Gastrocnemius medialis (tissue), 4 donors: ENCODE results near the gene FYN. TPM values are rescaled to one million over a fixed set of nuclear protein-coding genes. Genes with fewer than 3 reads are reported as not detected.

Experiments used
- ATAC-seq, 2 donors: fragments of 150-250 bp; one replicate each; pipeline ENCODE4 v1.9.1; 2016
- DNase-seq, 2 donors: peaks; one replicate each; pipeline ENCODE4 v3.0.0-alpha.2; 2019
- H3K27ac ChIP-seq, 4 donors: fragments of 200-600 bp; sonication (generic); 1 replicate in 1 of 4; 2 replicates in 3 of 4; pipeline ENCODE4 v1.5.1; 2016 to 2018; ENCODE audit warnings: mild to moderate bottlenecking in 2 of 4, moderate library complexity in 1 of 4
- H3K27me3 ChIP-seq, 3 donors: fragments of 200-600 bp; sonication (generic) in 2 of 3; 1 replicate in 1 of 3; 2 replicates in 2 of 3; pipeline versions ENCODE4 v1.5.1 to v1.6.0; 2016 to 2019; ENCODE audit warnings: mild to moderate bottlenecking in 1 of 3, moderate library complexity in 1 of 3
- H3K36me3 ChIP-seq, 2 donors: fragments of 200-600 bp; sonication (generic) in 1 of 2; one replicate each; pipeline ENCODE4 v1.5.1; 2017 to 2018
- H3K4me1 ChIP-seq, 2 donors: fragments of 200-600 bp; sonication (generic) in 1 of 2; one replicate each; pipeline ENCODE4 v1.5.1; 2016 to 2017; ENCODE audit warnings: mild to moderate bottlenecking in 2 of 2
- H3K4me3 ChIP-seq, 4 donors: fragments of 200-600 bp; sonication (generic) in 3 of 4; 1 replicate in 1 of 4; 2 replicates in 3 of 4; pipeline ENCODE4 v1.5.1; 2016 to 2019; ENCODE audit warnings: mild to moderate bottlenecking in 2 of 4
- H3K9me3 ChIP-seq, 3 donors: fragments of 200-600 bp; sonication (generic) in 2 of 3; 1 replicate in 1 of 3; 2 replicates in 2 of 3; pipeline ENCODE4 v1.5.1; 2016 to 2019
- POLR2A ChIP-seq, 2 donors: fragments of 450-650 bp; IDR thresholded peaks; one replicate each; pipeline ENCODE4 v1.6.1; 2017; ENCODE audit warnings: antibody characterized with exemption in 2 of 2, mild to moderate bottlenecking in 2 of 2, moderate library complexity in 2 of 2
- in situ Hi-C, 4 donors: fragments of 200-750 bp; cut with MboI; loops; one replicate each; pipeline versions ENCODE4 v1.15.0 to v1.8.0; 2017; ENCODE audit warnings: low sequenced_read_pairs in 4 of 4
- intact Hi-C: fragments of 100-400 bp; cut with DNase I; formaldehyde crosslinking; loops from one replicate; pipeline ENCODE4 v1.15.1; 2023; ENCODE audit warnings: low total_unique reads
- total RNA-seq, 4 donors: library from RNA; depleted of rRNA; stranded (reverse); fragments of >200 nt; gene quantifications; one replicate each; pipeline versions ENCODE4 v1.1.0 to v1.2.3, GENCODE V29; 2016
- TF ChIP-seq, protein P1 (sequence below), 5 experiments: fragments of 450-650 bp in 3 of 5; fragments of 200-600 bp in 2 of 5; sonication (generic) in 2 of 5; IDR thresholded peaks in 4 of 5; conservative IDR thresholded peaks in 1 of 5; 1 replicate in 4 of 5; 2 replicates in 1 of 5; pipeline ENCODE4 v1.5.1; 2016 to 2019; ENCODE audit warnings: antibody characterized with exemption in 5 of 5, mild to moderate bottlenecking in 3 of 5, moderate library complexity in 3 of 5

FYN gene
- total RNA-seq, 4 donors from 2014 or later, result 9.2 to 36.8 (median 17.0) TPM

DNA sequence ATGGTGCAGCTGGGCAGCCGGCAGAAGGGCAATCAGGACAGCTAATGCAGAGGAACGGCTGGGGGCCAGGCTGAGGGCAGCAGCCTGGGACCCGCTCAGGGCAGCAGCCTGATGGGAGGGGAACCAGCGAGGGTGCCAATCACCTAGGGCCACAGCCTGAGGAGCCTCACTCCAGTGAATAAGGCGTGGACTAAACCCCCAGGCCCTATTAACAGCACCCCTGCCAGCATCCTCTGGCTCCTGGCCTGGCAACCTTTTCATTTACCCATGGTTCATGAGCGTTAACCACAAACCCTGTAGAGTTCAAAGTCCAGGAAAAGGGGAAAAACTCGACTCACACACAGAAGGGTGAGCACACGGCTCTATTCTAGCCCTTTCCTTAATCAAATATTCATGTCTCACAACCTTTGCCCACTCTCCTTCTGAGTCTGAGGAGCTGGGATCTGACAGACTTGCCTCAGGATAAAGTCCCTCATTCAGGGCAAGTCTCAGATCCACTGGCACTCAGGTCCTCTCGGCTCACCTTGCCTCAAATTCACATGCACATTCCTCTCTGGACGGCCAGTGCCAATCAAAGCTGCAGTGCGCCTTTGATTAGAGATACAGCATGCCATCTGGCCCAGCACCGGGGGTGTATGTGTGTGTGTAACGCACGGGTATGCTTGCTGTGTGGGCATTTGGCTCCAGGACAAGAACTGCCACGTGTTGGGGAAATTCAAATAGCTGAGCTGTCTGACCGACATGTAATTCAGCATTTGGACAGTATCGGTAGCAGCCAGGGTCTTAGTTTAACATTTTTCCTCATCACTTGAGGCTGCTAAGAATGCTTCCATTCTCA, 180.7 kb downstream of the FYN start:
- Histone ChIP-seq H3K27ac (peak overlapping the region; percentile 71 to 85 (median 78)), H3K4me3 (no peak overlapping the region)

DNA sequence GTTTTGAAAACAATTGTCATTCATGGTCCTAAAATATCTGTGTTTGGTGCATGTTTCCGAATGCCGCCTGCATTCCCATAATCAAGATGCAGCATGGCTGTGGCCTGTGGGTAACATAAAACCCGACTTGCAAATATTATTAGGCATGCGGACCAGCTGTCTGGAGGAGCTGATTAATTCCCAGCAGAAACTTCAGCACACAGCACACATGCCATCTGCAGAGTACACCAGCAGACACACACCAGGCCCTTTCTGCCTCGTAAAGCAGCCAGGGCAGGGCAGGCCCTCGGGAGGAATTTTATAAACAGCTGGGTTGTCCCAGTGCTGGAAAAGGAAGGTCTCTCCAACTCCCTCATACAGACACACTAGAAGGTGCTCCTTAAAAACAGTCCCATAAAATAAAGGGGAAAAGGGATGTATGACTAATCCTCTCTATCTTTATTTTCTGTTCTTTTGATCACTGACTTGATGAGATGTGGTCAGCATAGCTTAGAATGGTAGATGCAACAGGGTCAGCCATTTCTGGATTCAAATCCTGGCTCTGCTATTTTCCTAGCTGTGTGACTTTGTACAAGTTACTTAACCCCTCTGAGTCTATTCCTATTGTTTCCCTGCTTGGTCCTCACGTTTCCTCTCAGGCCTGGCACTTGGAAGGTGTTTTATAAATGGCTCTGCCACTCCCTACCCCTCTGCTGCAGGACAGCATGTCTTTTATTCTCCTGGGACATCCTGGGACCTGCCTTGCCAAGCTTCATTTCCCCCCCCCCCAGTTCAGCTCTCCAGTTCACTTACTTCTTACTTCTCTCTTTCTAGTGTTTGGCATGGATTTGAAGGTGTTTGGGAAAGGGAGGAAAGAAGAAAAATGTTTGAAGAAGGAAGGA, 181.7 kb downstream of the FYN start:
- H3K9me3 ChIP-seq, result no peaks in the 10 kb centered on the region
- H3K36me3 ChIP-seq, result no peaks in the 10 kb centered on the region
- peaks cover 25 to 28% of the 10 kb centered on the region in 2 donors for H3K4me1 ChIP-seq
- in situ Hi-C loops (no loop called here), intact Hi-C loops (loop anchor here (1.0 kb wide), 1 partner anchor 40 kb away; no protein-coding TSS in a partner anchor)
- H3K4me3 ChIP-seq, result no peak overlapping the region
- TF ChIP-seq POLR2A (IDR thresholded peaks at IDR 0.05), result peak; percentile 19 to 47
- TF ChIP-seq, protein P1, sequence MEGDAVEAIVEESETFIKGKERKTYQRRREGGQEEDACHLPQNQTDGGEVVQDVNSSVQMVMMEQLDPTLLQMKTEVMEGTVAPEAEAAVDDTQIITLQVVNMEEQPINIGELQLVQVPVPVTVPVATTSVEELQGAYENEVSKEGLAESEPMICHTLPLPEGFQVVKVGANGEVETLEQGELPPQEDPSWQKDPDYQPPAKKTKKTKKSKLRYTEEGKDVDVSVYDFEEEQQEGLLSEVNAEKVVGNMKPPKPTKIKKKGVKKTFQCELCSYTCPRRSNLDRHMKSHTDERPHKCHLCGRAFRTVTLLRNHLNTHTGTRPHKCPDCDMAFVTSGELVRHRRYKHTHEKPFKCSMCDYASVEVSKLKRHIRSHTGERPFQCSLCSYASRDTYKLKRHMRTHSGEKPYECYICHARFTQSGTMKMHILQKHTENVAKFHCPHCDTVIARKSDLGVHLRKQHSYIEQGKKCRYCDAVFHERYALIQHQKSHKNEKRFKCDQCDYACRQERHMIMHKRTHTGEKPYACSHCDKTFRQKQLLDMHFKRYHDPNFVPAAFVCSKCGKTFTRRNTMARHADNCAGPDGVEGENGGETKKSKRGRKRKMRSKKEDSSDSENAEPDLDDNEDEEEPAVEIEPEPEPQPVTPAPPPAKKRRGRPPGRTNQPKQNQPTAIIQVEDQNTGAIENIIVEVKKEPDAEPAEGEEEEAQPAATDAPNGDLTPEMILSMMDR (IDR thresholded peaks at IDR 0.05 in 4 of 5, conservative IDR thresholded peaks at IDR 0.05 in 1 of 5), result no peak
- peak overlapping the region; percentile 71 to 85 (median 78) for H3K27ac ChIP-seq
- DNase-seq (peak; percentile 58 to 69), ATAC-seq (peak; percentile 75 to 79)
- H3K27me3 ChIP-seq, result no peaks in the 10 kb centered on the region

More for the DNA sequence above, 180.7 kb downstream of the FYN start:
- TF ChIP-seq, protein P1 (IDR thresholded peaks at IDR 0.05 in 4 of 5, conservative IDR thresholded peaks at IDR 0.05 in 1 of 5), result no peak
- no peak for TF ChIP-seq POLR2A (IDR thresholded peaks at IDR 0.05)
- Histone ChIP-seq H3K27me3 (no peaks in the 10 kb centered on the region), H3K36me3 (no peaks in the 10 kb centered on the region), H3K4me1 (peaks cover 25 to 28% of the 10 kb centered on the region in 2 donors), H3K9me3 (no peaks in the 10 kb centered on the region)
- intact Hi-C loops (no loop called here), in situ Hi-C loops (no loop called here)
- DNase-seq (peak in 1 of 2 donors; percentile 36), ATAC-seq (peak; percentile 23 to 25)

DNA sequence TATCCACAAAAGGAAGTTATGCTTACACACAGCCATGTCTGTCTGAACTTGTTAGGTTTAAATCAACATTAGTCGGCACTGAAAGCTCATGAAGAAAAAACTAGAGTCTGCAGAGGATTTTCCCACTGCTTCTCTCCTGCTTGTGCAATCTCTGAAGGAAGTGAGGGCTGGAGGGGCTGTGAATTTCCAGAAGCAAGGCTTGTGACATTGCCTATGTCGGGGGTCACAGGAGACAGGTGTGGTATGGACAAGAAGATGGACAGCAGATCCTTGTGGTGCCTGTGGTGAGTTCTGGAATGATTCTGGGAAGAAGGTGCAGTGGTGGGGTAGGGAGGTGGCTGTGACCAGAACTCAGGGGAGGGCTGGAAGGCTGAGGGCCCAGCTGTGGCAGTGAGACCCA, 183.3 kb downstream of the FYN start:
- no peaks in the 10 kb centered on the region for H3K27me3 ChIP-seq
- DNase-seq (no peak), ATAC-seq (no peak)
- no peak overlapping the region for H3K27ac ChIP-seq
- in situ Hi-C loops, result no loop called here
- no peaks in the 10 kb centered on the region for H3K9me3 ChIP-seq
- no peak overlapping the region for H3K4me3 ChIP-seq
- intact Hi-C loops, result no loop called here
- H3K36me3 ChIP-seq, result no peaks in the 10 kb centered on the region
- TF ChIP-seq, protein P1 (IDR thresholded peaks at IDR 0.05 in 4 of 5, conservative IDR thresholded peaks at IDR 0.05 in 1 of 5), result no peak
- TF ChIP-seq POLR2A (IDR thresholded peaks at IDR 0.05), result no peak
- peaks cover 33 to 35% of the 10 kb centered on the region in 2 donors for H3K4me1 ChIP-seq

DNA sequence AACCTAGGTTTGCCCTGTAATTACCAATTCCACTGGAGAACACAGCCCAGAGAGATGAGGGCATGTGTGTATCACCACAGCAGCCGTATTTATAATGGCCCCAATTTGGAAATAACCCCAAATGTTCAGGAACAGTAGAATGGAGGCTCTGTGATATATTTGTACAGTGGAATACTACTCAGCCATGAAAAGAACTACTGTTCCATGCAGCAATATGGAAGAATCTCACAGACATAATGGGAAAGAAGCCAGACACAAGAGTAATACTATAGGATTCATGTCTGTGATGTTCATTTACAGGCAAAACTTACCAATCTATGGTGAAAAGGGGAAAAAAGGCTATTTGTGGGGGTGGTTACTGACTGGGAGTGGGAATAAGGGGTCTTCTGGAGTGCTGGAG, 183.8 kb downstream of the FYN start:
- Histone ChIP-seq H3K4me1 (peaks cover 38 to 40% of the 10 kb centered on the region in 2 donors), H3K4me3 (no peak overlapping the region), H3K27ac (no peak overlapping the region), H3K9me3 (no peaks in the 10 kb centered on the region), H3K27me3 (no peaks in the 10 kb centered on the region), H3K36me3 (no peaks in the 10 kb centered on the region)
- intact Hi-C loops (no loop called here), in situ Hi-C loops (no loop called here)
- DNase-seq (no peak), ATAC-seq (no peak)
- TF ChIP-seq, protein P1 (IDR thresholded peaks at IDR 0.05 in 4 of 5, conservative IDR thresholded peaks at IDR 0.05 in 1 of 5), result no peak
- TF ChIP-seq POLR2A (IDR thresholded peaks at IDR 0.05), result no peak
